Smooth muscle cell (in vitro differentiated cells): ENCODE data around the gene HCN3. TPM values are rescaled to one million over a fixed set of nuclear protein-coding genes. Genes with fewer than 3 reads are reported as not detected.

Source experiments
- DNase-seq: peaks from one replicate; lab custom pipeline; 2025; ENCODE audit not compliant: unreplicated experiment; lab: John Stamatoyannopoulos, UW
- H2AFZ ChIP-seq: fragments of 200-600 bp; sonication (generic); 2 replicates; pipeline ENCODE4 v1.6.0; 2016; ENCODE audit warnings: antibody characterized with exemption, low read depth, mild to moderate bottlenecking
- H3F3A ChIP-seq: fragments of 200-600 bp; sonication (generic); 2 replicates; pipeline ENCODE4 v1.6.0; 2017; ENCODE audit warnings: antibody characterized with exemption, low read depth
- H3K27ac ChIP-seq: fragments of 200-600 bp; sonication (generic); 2 replicates; pipeline ENCODE4 v1.5.1; 2016; ENCODE audit warnings: low read depth, mild to moderate bottlenecking
- H3K27me3 ChIP-seq: fragments of 200-600 bp; sonication (generic); 2 replicates; pipeline ENCODE4 v1.6.1; 2016; ENCODE audit warnings: low read depth, mild to moderate bottlenecking
- H3K36me3 ChIP-seq: fragments of 200-600 bp; sonication (generic); 2 replicates; pipeline ENCODE4 v1.5.1; 2016; ENCODE audit warnings: low read depth
- H3K4me1 ChIP-seq: fragments of 200-600 bp; sonication (generic); 2 replicates; pipeline ENCODE4 v1.5.1; 2016; ENCODE audit warnings: low read depth
- H3K4me2 ChIP-seq: fragments of 200-600 bp; sonication (generic); 2 replicates; pipeline ENCODE4 v1.6.0; 2016; ENCODE audit warnings: mild to moderate bottlenecking
- H3K4me3 ChIP-seq: fragments of 200-600 bp; sonication (generic); 2 replicates; pipeline ENCODE4 v1.5.1; 2016; ENCODE audit warnings: mild to moderate bottlenecking
- H3K79me2 ChIP-seq: fragments of 200-600 bp; sonication (generic); 2 replicates; pipeline ENCODE4 v1.6.0; 2016; ENCODE audit warnings: low read depth, mild to moderate bottlenecking
- H3K9ac ChIP-seq: fragments of 200-600 bp; sonication (generic); 2 replicates; pipeline ENCODE4 v1.6.0; 2016; ENCODE audit warnings: low read depth
- H3K9me3 ChIP-seq: fragments of 200-600 bp; sonication (generic); replicated peaks from 2 replicates; pipeline ENCODE4 v1.5.1; 2016; ENCODE audit warnings: low read depth
- H4K20me1 ChIP-seq: fragments of 200-600 bp; sonication (generic); 2 replicates; pipeline ENCODE4 v1.6.0; 2016; ENCODE audit warnings: low read depth
- CTCF ChIP-seq: fragments of 200-600 bp; sonication (generic); IDR thresholded peaks from 2 replicates; pipeline ENCODE4 v1.5.1; 2017; ENCODE audit warnings: borderline replicate concordance, mild to moderate bottlenecking, antibody characterized with exemption; ENCODE audit not compliant: insufficient read depth, poor library complexity, severe bottlenecking
- WGBS: methylation state at CpG from one replicate; pipeline ENCODE4 v1.1.7; 2016; ENCODE audit warnings: low lambda C conversion rate; 5-methylcytosine and 5-hydroxymethylcytosine counted together
- polyA plus RNA-seq: library from polyadenylated mRNA; unstranded; fragments of >200 nt; fragmentation: Nextera tagmentation; extraction: Ambion mirVana; gene quantifications from 2 replicates; pipeline ENCODE4 v1.2.1, GENCODE V29; 2016
- total RNA-seq: library from RNA; depleted of rRNA; stranded (reverse); fragments of >200 nt; gene quantifications from 2 replicates; pipeline ENCODE4 v1.2.3, GENCODE V29; 2014

HCN3 gene
- total and polyA plus RNA-seq, 2 experiments from 2014 or later = 0.49 to 1.2 TPM

- Histone ChIP-seq H3K9ac (no peak overlapping the region), H3K79me2 (no peaks in the 10 kb centered on the region), H3K4me1 (peaks cover 4% of the 10 kb centered on the region), H2AFZ (no peak overlapping the region), H3K4me2 (no peak overlapping the region), H3K36me3 (no peaks in the 10 kb centered on the region), H3K9me3 (no peaks in the 10 kb centered on the region), H4K20me1 (peaks cover 19% of the 10 kb centered on the region), H3K27ac (no peak overlapping the region), H3K4me3 (no peak overlapping the region), H3F3A (peaks cover 10% of the 10 kb centered on the region), H3K27me3 (no peaks in the 10 kb centered on the region)
- TF ChIP-seq CTCF = no peak
- WGBS = 92% methylated on average over 11 of the region's 11 CpGs
- DNase-seq = no peak
Measured at GRCh38 chr1:155329980-155330598, 52.8 kb downstream of the HCN3 start.

- no peak for TF ChIP-seq CTCF
- Histone ChIP-seq H3K4me3 (no peak overlapping the region), H3K4me2 (no peak overlapping the region), H3K27me3 (no peaks in the 10 kb centered on the region), H3K36me3 (peaks cover 15% of the 10 kb centered on the region), H3K4me1 (no peaks in the 10 kb centered on the region), H3F3A (peaks cover 10% of the 10 kb centered on the region), H3K27ac (no peak overlapping the region), H3K79me2 (no peaks in the 10 kb centered on the region), H2AFZ (no peak overlapping the region), H3K9me3 (no peaks in the 10 kb centered on the region), H3K9ac (no peak overlapping the region), H4K20me1 (peaks cover 7% of the 10 kb centered on the region)
- 71% methylated on average over 1 of the region's 1 CpG for WGBS
- DNase-seq = no peak
Measured at GRCh38 chr1:155334962-155335361, 57.7 kb downstream of the HCN3 start.

Other genes starting within 250 kb of the HCN3 start
- gene DCST2, start 243.7 kb upstream of the HCN3 start, total RNA-seq = 1.1 TPM in 1 of 2 replicates, not detected in the other
- gene DCST2, start 243.7 kb upstream of the HCN3 start, polyA plus RNA-seq = 1.2 and 1.3 TPM in 2 replicates
- gene DCST1, start 243.6 kb upstream of the HCN3 start, total RNA-seq = not detected in 2 replicates
- gene DCST1, start 243.6 kb upstream of the HCN3 start, polyA plus RNA-seq = not detected in 2 replicates
- 29.8 and 45.4 TPM in 2 replicates for gene ADAM15, start 226.1 kb upstream of the HCN3 start, total RNA-seq
- 41.2 and 49.4 TPM in 2 replicates for gene ADAM15, start 226.1 kb upstream of the HCN3 start, polyA plus RNA-seq
- gene EFNA4, start 213.7 kb upstream of the HCN3 start, total RNA-seq = 24.2 and 27.6 TPM in 2 replicates
- 18.1 and 19.1 TPM in 2 replicates for gene EFNA4, start 213.7 kb upstream of the HCN3 start, polyA plus RNA-seq
- 5.2 and 7.1 TPM in 2 replicates for gene EFNA3, start 198.6 kb upstream of the HCN3 start, total RNA-seq
- gene EFNA3, start 198.6 kb upstream of the HCN3 start, polyA plus RNA-seq = 9.1 and 10.0 TPM in 2 replicates
- gene EFNA1, start 149.6 kb upstream of the HCN3 start, total RNA-seq = 14.4 and 20.9 TPM in 2 replicates
- gene EFNA1, start 149.6 kb upstream of the HCN3 start, polyA plus RNA-seq = 16.4 and 53.5 TPM in 2 replicates
- gene SLC50A1, start 141.6 kb upstream of the HCN3 start, total RNA-seq = 44.5 and 44.7 TPM in 2 replicates
- 98.0 and 109 TPM in 2 replicates for gene SLC50A1, start 141.6 kb upstream of the HCN3 start, polyA plus RNA-seq
- gene DPM3, start 136.9 kb upstream of the HCN3 start, total RNA-seq = 51.5 and 69.1 TPM in 2 replicates
- 75.8 and 79.9 TPM in 2 replicates for gene DPM3, start 136.9 kb upstream of the HCN3 start, polyA plus RNA-seq
- 192 and 283 TPM in 2 replicates for gene KRTCAP2, start 104.2 kb upstream of the HCN3 start, total RNA-seq
- 607 and 642 TPM in 2 replicates for gene KRTCAP2, start 104.2 kb upstream of the HCN3 start, polyA plus RNA-seq
- 1.5 and 3.8 TPM in 2 replicates for gene TRIM46, start 103.6 kb upstream of the HCN3 start, total RNA-seq
- gene TRIM46, start 103.6 kb upstream of the HCN3 start, polyA plus RNA-seq = 3.6 and 4.3 TPM in 2 replicates
- 17.2 and 28.5 TPM in 2 replicates for gene THBS3, start 69.6 kb upstream of the HCN3 start, total RNA-seq
- 15.7 and 20.1 TPM in 2 replicates for gene THBS3, start 69.6 kb upstream of the HCN3 start, polyA plus RNA-seq
- 45.2 and 55.4 TPM in 2 replicates for gene MTX1, start 68.8 kb upstream of the HCN3 start, total RNA-seq
- 98.4 and 109 TPM in 2 replicates for gene MTX1, start 68.8 kb upstream of the HCN3 start, polyA plus RNA-seq
- 7.0 and 14.7 TPM in 2 replicates for gene ENTREP3, start 22.0 kb upstream of the HCN3 start, total RNA-seq
- 26.5 and 30.9 TPM in 2 replicates for gene ENTREP3, start 22.0 kb upstream of the HCN3 start, polyA plus RNA-seq
- gene SCAMP3, start 15.1 kb upstream of the HCN3 start, total RNA-seq = 51.4 and 52.1 TPM in 2 replicates
- gene SCAMP3, start 15.1 kb upstream of the HCN3 start, polyA plus RNA-seq = 118 and 151 TPM in 2 replicates
- gene CLK2, start 4.0 kb upstream of the HCN3 start, total RNA-seq = 23.6 and 25.5 TPM in 2 replicates
- gene CLK2, start 4.0 kb upstream of the HCN3 start, polyA plus RNA-seq = 23.5 and 32.2 TPM in 2 replicates
- gene PKLR, start 24.0 kb downstream of the HCN3 start, total RNA-seq = 0.09 TPM in 1 of 2 replicates, not detected in the other
- gene PKLR, start 24.0 kb downstream of the HCN3 start, polyA plus RNA-seq = 0.07 TPM in 1 of 2 replicates, not detected in the other
- 104 and 136 TPM in 2 replicates for gene FDPS, start 31.4 kb downstream of the HCN3 start, total RNA-seq
- 208 and 299 TPM in 2 replicates for gene FDPS, start 31.4 kb downstream of the HCN3 start, polyA plus RNA-seq
- 28.6 and 28.7 TPM in 2 replicates for gene RUSC1, start 43.4 kb downstream of the HCN3 start, total RNA-seq
- gene RUSC1, start 43.4 kb downstream of the HCN3 start, polyA plus RNA-seq = 33.2 and 42.6 TPM in 2 replicates